Stimulated activated naive CD8-positive, alpha-beta T cell treated with anti-CD3 and anti-CD28 coated beads, Interleukin-15, amount 100 ng/mL, for 72 hours (primary cell): Measurements from ENCODE around the gene MAP2K5.

Experiments used
- ATAC-seq: fragments of 150-1000 bp; cut with Tn5 transposase; 2 replicates; pipeline ENCODE4 v1.10.0; 2021; ENCODE audit warnings: mild to moderate bottlenecking, moderate library complexity
- DNase-seq, 2 donors: peaks; one replicate each; pipeline ENCODE4 v3.0.0; 2021 to 2022
- H3K27ac Mint-ChIP-seq, 2 donors: one replicate each; pipeline ENCODE4 v1.8.0; 2022; ENCODE audit warnings: mild to moderate bottlenecking in 2 of 2, mixed read lengths in 2 of 2, moderate library complexity in 2 of 2
- H3K27me3 Mint-ChIP-seq: one replicate; pipeline ENCODE4 v1.8.0; 2022; ENCODE audit warnings: mixed read lengths
- H3K4me1 Mint-ChIP-seq: one replicate; pipeline ENCODE4 v1.8.0; 2022; ENCODE audit warnings: mild to moderate bottlenecking, mixed read lengths
- H3K4me3 Mint-ChIP-seq, 2 donors: one replicate each; pipeline ENCODE4 v1.8.0; 2022; ENCODE audit warnings: mild to moderate bottlenecking in 2 of 2, mixed read lengths in 2 of 2, moderate library complexity in 1 of 2
- H3K9me3 Mint-ChIP-seq, 2 donors: one replicate each; pipeline ENCODE4 v1.8.0; 2022; ENCODE audit warnings: mixed read lengths in 2 of 2

The MAP2K5 gene

DNA sequence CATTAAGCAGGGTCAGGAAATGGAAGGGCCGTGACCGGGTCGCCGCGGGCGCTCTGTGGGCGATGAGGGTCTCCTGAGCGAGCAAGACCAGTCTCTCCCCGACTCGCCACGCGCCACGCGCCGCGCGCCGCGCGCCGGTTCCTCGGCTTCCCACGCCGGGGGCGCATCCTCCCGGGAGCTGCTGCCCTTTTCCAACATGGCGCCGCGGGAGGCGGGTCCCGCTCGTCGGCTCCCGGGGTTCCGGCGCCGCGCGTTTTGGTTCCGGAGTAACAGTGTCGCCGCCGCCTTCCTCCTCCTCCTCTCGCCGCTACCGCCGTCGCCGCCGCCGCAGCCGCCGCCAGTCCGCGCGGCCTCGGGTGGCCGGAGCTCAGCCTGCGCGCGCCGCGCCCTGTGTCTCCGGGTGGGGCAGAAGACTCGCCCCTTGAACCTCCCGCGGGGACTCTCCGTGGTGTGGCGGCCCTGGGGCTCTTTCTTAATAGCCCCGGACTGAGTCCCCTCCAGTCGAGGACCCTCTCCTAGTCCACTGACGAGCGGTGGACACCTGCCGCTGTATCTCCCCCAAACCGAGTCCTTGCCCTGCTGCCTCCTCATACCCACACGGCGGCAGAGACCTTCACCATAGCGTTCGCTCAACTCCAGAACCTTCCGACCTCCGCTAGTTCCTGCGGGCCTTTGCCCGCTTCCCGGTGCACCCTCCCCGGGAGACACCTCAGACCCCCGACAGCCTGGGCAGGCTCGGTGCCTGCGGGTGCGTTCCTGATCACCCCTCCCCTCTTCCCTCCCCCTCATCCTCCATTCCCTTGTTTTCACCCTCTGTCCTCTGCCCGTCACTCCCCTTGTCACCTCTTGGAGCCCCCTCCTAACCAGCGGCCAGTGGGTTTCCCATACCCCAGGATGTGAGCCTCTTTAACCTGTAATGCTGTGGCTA is at the start of gene MAP2K5:
Gene MAP2K5, plus strand, starts transcription at position 284 of the 928 bp plus-strand sequence. Its CDS starts 633 bp downstream, at position 917.
- peaks cover 70% of the 10 kb centered on the region for H3K4me1 Mint-ChIP-seq
- H3K27me3 Mint-ChIP-seq, result no peaks in the 10 kb centered on the region
- peak; percentile 62 to 75 for DNase-seq
- ATAC-seq, result peak; percentile 66
- peak within 1 kb of the TSS; percentile 93 to 97 for H3K27ac Mint-ChIP-seq
- H3K4me3 Mint-ChIP-seq, result peak within 1 kb of the TSS; percentile 93 to 96
- no peaks in the 10 kb centered on the region for H3K9me3 Mint-ChIP-seq

DNA sequence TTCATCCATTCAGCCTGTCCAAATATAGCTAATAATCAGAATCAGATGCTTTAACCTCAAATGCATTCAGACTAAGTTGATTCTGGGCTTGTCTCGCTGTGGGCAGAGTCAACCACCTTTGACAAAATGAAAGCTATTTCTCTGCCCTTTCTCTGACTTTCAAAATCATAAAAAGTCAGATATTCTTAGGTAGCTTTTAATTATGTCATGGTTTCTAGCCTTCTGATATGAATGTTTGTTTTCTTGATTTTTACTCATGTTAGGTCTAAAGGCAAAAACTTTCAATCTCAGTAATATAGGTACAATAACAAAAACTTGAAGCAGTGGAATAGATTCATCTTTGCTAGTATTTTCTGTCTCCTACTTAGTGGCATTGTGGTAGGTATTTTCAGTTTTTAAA is 46.9 kb upstream of the MAP2K5 start:
- no peaks in the 10 kb centered on the region for H3K9me3 Mint-ChIP-seq
- H3K27ac Mint-ChIP-seq, result no peak overlapping the region
- no peak overlapping the region for H3K4me3 Mint-ChIP-seq
- no peak for DNase-seq
- no peak for ATAC-seq
- H3K27me3 Mint-ChIP-seq, result no peaks in the 10 kb centered on the region
- H3K4me1 Mint-ChIP-seq, result no peaks in the 10 kb centered on the region

DNA sequence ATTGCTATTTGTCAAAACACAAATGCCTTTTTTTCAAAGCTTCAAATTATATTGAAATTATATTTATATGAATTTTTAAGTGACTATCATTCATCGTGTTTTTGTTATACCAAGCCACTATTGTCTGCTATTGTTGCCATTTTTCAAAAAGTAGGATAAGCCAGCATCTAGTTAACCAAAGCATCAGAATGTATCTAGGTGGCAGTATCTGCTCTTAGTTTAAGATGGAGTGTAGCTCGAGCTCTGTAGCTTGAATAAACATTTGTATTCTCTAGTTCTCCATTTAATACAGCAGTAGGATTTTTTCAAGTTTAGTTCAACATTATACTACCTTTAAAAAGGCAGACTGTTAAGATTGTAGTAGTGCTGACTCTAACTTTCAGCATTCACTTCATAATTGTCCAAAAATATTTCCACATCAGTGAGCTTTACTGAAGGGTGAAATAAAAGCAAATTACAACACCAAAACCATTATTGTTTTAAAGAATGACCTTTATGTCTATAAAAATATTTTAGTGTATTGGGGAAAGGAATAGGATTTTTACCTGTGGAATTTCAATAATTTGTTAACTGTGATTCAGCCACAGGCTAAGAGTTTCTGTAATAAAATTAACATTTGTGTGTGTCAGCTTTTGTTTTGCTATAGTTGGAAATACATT is 41.2 kb upstream of the MAP2K5 start:
- no peak overlapping the region for H3K27ac Mint-ChIP-seq
- no peaks in the 10 kb centered on the region for H3K4me1 Mint-ChIP-seq
- no peak for ATAC-seq
- H3K9me3 Mint-ChIP-seq, result no peaks in the 10 kb centered on the region
- no peak for DNase-seq
- no peak overlapping the region for H3K4me3 Mint-ChIP-seq
- H3K27me3 Mint-ChIP-seq, result no peaks in the 10 kb centered on the region

DNA sequence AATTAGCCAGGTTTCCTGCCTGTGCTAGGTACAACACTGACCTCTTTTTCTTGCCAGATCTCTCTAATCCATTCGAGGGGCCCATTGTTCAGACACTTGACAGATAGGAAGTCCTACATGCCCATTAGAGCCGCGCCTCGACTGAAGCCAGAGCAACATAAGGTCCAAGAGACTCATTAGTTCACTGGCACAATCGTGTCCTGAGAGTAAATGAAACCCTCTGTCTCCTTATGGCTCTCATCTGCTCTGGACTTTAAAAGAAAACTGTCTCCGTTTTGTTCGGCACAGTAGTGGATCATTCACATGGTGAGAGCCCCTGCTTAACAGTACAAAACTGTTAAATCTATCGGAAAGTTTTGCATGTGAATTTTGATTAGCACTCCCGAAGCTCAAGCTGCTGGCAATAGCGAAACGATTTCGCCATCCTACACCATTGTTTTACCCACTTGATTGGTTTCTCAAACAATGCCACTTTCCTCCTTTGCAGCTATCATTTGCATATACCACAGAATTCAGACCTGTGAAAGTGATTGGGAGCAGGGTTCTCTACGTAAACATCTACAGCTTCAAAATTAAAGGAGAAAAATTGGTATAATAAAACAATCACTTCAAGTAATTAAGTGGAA is 40.6 kb upstream of the MAP2K5 start:
- H3K4me3 Mint-ChIP-seq, result no peak overlapping the region
- no peak overlapping the region for H3K27ac Mint-ChIP-seq
- DNase-seq (no peak), ATAC-seq (no peak)
- H3K9me3 Mint-ChIP-seq, result no peaks in the 10 kb centered on the region
- no peaks in the 10 kb centered on the region for H3K4me1 Mint-ChIP-seq
- H3K27me3 Mint-ChIP-seq, result no peaks in the 10 kb centered on the region

DNA sequence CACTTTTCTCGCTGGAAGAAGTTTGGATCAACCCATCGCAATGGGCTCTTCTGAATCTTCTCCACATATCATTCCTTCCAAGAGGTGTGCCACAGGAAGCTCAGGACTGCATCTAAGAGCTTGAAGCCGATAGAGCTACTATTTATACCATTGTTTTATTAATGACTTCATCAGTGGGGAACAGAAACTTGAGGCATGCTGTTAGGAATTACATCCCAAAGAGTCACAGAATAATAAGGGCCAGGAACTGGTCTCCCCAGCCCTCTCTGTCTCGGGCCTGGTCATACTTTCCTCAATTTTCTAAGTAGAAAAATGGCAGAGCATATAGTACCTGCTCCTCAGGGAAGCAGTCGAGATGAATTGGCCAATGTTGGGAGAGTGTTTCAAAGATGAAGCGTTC is 38.4 kb upstream of the MAP2K5 start:
- DNase-seq, result no peak
- Mint-ChIP-seq H3K4me1 (no peaks in the 10 kb centered on the region), H3K27me3 (no peaks in the 10 kb centered on the region), H3K4me3 (no peak overlapping the region), H3K9me3 (no peaks in the 10 kb centered on the region), H3K27ac (no peak overlapping the region)
- no peak for ATAC-seq

DNA sequence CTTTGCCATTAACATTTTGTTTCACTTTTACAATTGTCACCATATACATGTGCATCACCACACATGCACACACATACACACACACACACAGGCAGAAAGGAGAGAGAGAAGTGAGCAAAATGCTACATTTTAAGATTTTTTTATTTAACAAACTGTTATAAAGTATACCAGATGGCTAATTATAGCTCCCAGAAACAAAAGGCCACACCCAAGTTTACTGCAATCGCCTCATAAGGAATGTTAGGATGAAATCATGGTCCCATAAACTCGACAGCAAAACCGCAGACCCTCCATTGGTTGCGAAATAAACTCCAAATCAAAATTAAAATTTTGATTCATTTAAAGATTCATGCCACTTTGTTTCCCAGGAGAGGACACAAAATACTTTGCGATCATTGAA is 37.7 kb upstream of the MAP2K5 start:
- H3K9me3 Mint-ChIP-seq, result no peaks in the 10 kb centered on the region
- H3K4me1 Mint-ChIP-seq, result no peaks in the 10 kb centered on the region
- no peak overlapping the region for H3K4me3 Mint-ChIP-seq
- ATAC-seq, result no peak
- no peak for DNase-seq
- no peak overlapping the region for H3K27ac Mint-ChIP-seq
- H3K27me3 Mint-ChIP-seq, result no peaks in the 10 kb centered on the region

DNA sequence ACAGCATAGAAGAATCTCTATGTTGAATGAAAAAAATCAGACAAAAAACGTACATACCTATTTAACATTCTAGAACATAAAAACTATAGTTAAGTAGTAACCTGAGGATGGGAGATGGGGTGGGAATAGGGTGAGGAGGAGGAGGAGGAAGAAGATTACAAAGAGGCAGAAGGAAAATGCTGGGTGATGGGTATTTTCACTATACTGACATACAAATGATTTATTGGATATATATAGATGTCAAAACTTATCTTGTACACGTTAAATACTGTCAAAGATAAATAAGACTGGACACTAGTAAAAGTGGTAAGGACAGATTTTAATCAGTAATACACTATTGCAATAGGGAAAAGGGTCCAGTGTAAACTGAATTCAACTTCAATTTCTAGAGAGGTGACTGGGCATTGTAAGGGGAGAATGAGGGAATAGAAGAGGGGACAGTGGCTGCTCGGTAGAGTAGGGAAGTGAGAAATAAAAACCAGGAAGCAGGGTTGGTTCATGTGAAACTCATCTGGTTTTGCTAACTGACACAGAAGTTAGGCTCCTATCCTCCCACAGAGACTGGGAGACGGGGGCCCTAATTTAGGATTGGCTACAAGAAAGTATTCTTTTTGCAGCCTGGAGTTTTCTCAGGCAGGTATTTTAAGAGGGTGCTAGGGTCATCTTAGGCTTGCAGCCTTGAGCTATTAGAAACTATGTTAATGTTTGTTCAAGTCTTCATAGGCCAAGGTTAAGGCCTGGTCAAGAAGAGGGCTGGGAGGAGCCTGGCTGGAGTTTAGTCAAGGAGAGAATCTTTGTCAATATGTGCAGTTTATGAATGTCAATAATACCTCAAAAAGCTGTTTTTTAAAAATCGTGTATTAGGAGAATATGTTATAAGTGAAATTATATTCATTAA is 36.6 kb upstream of the MAP2K5 start:
- DNase-seq (no peak), ATAC-seq (no peak)
- Mint-ChIP-seq H3K4me3 (no peak overlapping the region), H3K4me1 (no peaks in the 10 kb centered on the region), H3K27ac (peak overlapping the region in 1 of 2 donors; percentile 28), H3K27me3 (no peaks in the 10 kb centered on the region), H3K9me3 (no peaks in the 10 kb centered on the region)

DNA sequence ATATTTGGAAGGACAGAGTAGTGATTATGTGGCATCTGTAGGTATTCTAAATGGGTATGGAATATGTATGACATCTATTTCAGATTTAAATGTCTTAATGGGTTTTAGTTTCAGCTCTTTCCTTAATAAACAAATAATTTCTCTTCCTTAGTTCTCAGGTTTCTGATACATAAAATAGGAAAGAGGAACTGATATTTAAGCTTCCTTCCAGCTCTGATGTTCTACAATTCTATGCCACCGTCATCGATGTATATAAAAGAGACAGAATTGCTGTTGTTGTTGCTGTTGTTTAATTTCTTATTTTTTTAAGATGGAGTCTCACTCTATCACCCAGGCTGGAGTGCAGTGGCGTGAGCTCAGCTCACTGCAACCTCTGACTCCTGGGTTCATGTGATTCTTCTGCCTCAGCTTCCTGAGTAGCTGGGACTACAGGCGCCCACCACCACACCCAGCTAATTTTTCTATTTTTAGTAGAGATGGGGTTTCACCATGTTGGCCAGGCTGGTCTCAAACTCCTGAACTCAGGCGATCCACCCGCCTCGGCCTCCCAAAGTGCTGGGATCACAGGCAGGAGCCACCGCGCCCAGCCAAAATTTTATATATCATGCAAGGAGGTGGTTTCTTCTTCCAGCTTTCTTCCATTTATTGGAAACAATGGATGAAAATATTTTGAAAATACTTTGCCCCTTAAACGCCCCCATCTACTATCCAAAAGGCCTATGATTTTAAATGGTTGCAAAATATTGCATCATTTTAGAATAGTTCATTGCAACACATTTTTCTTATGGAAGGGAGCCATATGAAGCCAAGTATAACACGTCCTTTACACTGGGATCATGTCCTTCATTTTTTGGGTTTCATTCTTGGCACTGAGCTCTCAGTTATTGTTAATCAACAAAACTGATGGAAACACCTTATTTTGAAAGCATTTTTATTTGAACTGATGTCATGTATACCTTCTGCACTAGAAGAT is 35.4 kb upstream of the MAP2K5 start:
- H3K4me1 Mint-ChIP-seq, result peaks cover 5% of the 10 kb centered on the region
- no peak overlapping the region for H3K4me3 Mint-ChIP-seq
- H3K27ac Mint-ChIP-seq, result peak overlapping the region in 1 of 2 donors; percentile 13

DNA sequence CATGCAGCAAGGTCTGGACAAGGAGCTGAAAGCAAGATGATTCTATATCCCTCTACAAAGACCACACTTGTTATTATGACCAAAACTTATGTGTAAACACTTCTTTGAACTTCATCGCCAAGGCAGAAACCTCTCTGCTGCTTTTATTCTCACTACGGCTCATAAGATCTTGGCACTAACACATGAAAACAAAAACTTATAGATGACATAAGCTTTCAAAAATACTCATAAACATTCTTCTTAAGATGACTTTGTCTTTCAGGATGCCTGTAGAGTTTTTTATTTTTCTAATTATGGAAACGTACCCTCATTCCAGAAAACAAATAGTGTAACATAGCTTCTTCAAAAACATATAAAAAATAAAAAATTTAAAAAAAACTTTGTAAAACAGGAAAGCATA is 34.1 kb upstream of the MAP2K5 start:
- Mint-ChIP-seq H3K4me1 (peaks cover 7% of the 10 kb centered on the region), H3K27me3 (no peaks in the 10 kb centered on the region), H3K4me3 (no peak overlapping the region), H3K27ac (no peak overlapping the region), H3K9me3 (no peaks in the 10 kb centered on the region)
- DNase-seq (no peak), ATAC-seq (no peak)

More for the DNA sequence above, 35.4 kb upstream of the MAP2K5 start:
- ATAC-seq (no peak), DNase-seq (no peak)
- no peaks in the 10 kb centered on the region for H3K9me3 Mint-ChIP-seq
- H3K27me3 Mint-ChIP-seq, result no peaks in the 10 kb centered on the region

DNA sequence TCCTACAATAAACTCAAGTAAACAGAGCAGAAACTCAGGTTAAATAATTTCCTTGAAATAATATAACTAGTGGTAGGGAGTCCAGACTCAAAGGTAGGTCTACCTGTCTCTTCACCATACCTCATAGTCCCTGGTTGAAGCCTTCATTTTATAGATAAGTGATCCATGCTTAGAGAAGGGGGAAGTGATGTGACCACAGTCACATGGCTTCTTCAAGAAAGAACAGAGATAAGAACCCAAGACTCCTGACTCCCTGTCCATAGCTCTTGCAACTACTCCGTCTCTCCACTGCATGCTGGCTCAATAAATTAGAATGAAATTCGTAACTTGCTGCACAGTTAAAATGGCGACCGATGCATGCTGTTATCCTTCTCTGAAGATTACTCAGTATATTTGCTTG is 32.6 kb upstream of the MAP2K5 start:
- H3K4me1 Mint-ChIP-seq, result peaks cover 7% of the 10 kb centered on the region
- H3K4me3 Mint-ChIP-seq, result no peak overlapping the region
- no peak for DNase-seq
- no peak overlapping the region for H3K27ac Mint-ChIP-seq
- H3K27me3 Mint-ChIP-seq, result no peaks in the 10 kb centered on the region
- ATAC-seq, result no peak
- H3K9me3 Mint-ChIP-seq, result no peaks in the 10 kb centered on the region

DNA sequence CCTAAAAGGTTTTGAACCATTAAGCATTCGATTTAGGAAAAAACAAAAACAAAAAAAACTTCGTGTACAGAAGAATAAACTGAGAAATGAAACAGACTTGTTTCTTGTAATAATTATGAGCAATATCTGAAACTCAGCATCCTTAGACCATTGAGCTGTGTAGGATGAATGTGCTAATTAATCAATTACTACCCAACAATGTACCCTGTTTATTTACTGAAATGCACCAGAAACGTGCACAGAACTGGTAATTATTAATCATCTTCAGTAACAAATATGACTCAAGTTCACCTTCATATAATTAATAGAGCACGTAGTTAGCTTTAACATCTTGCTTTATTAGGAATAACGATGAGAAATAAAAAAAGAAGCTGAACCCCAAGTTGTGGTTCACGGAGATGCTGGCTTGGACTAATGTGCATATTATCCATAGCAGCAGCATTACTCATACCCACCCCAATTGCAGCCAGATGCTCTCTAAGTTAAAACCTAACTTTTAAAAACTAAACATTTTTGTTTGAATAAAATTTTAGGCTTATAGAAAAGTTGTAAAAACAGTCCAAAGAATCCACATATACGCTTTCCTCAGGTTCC is 31.8 kb upstream of the MAP2K5 start:
- H3K27me3 Mint-ChIP-seq, result no peaks in the 10 kb centered on the region
- H3K4me1 Mint-ChIP-seq, result peaks cover 7% of the 10 kb centered on the region
- H3K9me3 Mint-ChIP-seq, result no peaks in the 10 kb centered on the region
- DNase-seq, result no peak
- no peak overlapping the region for H3K4me3 Mint-ChIP-seq
- no peak overlapping the region for H3K27ac Mint-ChIP-seq
- no peak for ATAC-seq

DNA sequence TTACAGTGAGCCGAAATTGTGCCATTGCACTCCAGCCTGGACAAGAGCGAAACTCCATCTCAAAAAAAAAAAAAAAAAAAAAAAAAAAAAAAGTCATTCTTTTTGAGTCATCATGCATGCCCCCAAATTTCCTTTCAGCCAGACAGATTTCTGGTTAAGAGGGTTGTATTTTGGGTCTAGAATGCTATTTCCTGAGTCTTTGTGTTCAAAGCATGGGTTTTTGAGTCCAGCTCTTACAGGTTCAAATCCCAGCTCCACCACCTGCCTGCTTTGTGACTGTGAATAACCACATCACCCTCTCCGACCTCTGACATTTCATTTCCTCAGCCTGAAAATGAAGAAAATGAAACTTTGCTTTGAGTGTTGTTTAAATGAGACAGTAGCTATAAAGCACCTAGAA is 30.9 kb upstream of the MAP2K5 start:
- no peaks in the 10 kb centered on the region for H3K27me3 Mint-ChIP-seq
- DNase-seq (peak in 1 of 2 donors; percentile 18), ATAC-seq (peak; percentile 52)
- peaks cover 7% of the 10 kb centered on the region for H3K4me1 Mint-ChIP-seq
- H3K4me3 Mint-ChIP-seq, result no peak overlapping the region
- H3K9me3 Mint-ChIP-seq, result no peaks in the 10 kb centered on the region
- H3K27ac Mint-ChIP-seq, result peak overlapping the region in 1 of 2 donors; percentile 55

DNA sequence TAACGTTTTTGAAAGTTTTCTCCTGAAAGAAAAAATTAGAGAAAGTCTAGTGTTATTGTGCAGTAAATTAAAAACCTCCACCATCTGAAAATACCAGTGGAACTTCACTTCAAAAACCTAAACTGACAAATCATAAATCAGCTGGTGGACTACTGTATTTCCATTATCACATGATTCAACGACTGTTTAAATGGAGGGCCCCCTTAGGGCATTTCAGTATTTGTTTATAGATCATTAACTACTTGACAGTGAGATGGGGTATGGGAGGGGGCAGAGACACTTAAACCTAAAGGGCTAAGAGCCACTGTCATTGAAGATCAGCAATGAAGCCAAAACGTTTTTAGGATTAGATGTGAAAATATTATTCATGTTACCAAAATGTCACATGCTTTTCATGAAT is 30.4 kb upstream of the MAP2K5 start:
- ATAC-seq, result no peak
- no peak for DNase-seq
- H3K27me3 Mint-ChIP-seq, result no peaks in the 10 kb centered on the region
- no peaks in the 10 kb centered on the region for H3K9me3 Mint-ChIP-seq
- no peak overlapping the region for H3K4me3 Mint-ChIP-seq
- H3K27ac Mint-ChIP-seq, result no peak overlapping the region
- peaks cover 7% of the 10 kb centered on the region for H3K4me1 Mint-ChIP-seq
